K562 (cell line): ENCODE results near the gene NIPBL. TPM values are rescaled to one million over a fixed set of nuclear protein-coding genes. Genes with fewer than 3 reads are reported as not detected.

Source experiments
- ATAC-seq: fragments of 200-7000 bp; cut with Tn5 transposase; 3 replicates; pipeline ENCODE4 v1.9.1; 2020; ENCODE audit warnings: moderate library complexity
- BruUV-seq: library from RNA; stranded (reverse); fragments of 400-500 nt; replicated peaks from 2 replicates; lab custom pipeline; 2021; lab: Mats Ljungman, UMichigan
- CTCF ChIA-PET: fragments of 300-600 bp; formaldehyde crosslinking; extraction: SDS; loops from one replicate; lab custom pipeline; 2021; ENCODE audit warnings: low intra/inter-chr PET ratio; lab: Yijun Ruan, JAX
- POLR2A ChIA-PET: fragments of 300-600, 350-650 bp; sonication (Branson Sonifier 250); formaldehyde crosslinking; extraction: SDS; loops from one replicate; lab custom pipeline; 2021; ENCODE audit warnings: antibody characterized with exemption, inconsistent platforms; lab: Yijun Ruan, JAX
- DNase-seq, 4 experiments: peaks; one replicate each; pipeline versions ENCODE4 v3.0.0 to v3.0.0-alpha.2; 2011 to 2018; ENCODE audit warnings: low spot score in 3 of 4, mixed read lengths in 3 of 4; ENCODE audit errors: extremely low read depth in 1 of 4
- FAIRE-seq: peaks from 2 replicates; lab custom pipeline; 2011; peaks lifted over from hg19 to GRCh38; lab: Jason Lieb, UNC
- H2AFZ ChIP-seq: 2 replicates; pipeline ENCODE4 v1.6.0; 2011; ENCODE audit warnings: low read depth, low read length, control low read depth, inconsistent platforms
- H3K27ac ChIP-seq: fragments of 200-600 bp; 3 replicates; pipeline ENCODE4 v1.8.0; 2011; ENCODE audit warnings: low read depth, mild to moderate bottlenecking, control low read depth, inconsistent platforms, low read length, moderate library complexity, mixed read lengths; ENCODE audit errors: extremely low read depth
- H3K27me3 ChIP-seq, 2 experiments: fragments of 300-600 bp in 1 of 2; 2 replicates in 1 of 2; 3 replicates in 1 of 2; pipeline versions ENCODE4 v1.6.0 to v1.8.0; 2011; ENCODE audit warnings: inconsistent platforms in 2 of 2, low read length in 2 of 2, mild to moderate bottlenecking in 1 of 2, mixed read lengths in 1 of 2, moderate library complexity in 1 of 2; ENCODE audit not compliant: control insufficient read depth in 2 of 2, insufficient read depth in 2 of 2
- H3K36me3 ChIP-seq: fragments of 300-600 bp; 3 replicates; pipeline ENCODE4 v1.8.0; 2011; ENCODE audit warnings: mild to moderate bottlenecking, low read length, inconsistent platforms; ENCODE audit not compliant: control insufficient read depth, insufficient read depth
- H3K4me1 ChIP-seq, 2 experiments: fragments of 200-600 bp in 1 of 2; replicated peaks in 1 of 2; 2 replicates in 1 of 2; 3 replicates in 1 of 2; pipeline versions ENCODE4 v1.5.1 to v1.8.0; 2011; ENCODE audit warnings: inconsistent platforms in 2 of 2, low read length in 2 of 2, mild to moderate bottlenecking in 1 of 2, mixed read lengths in 1 of 2, moderate library complexity in 1 of 2; ENCODE audit not compliant: control insufficient read depth in 2 of 2, insufficient read depth in 2 of 2
- H3K4me2 ChIP-seq: 2 replicates; pipeline ENCODE4 v1.6.1; 2011; ENCODE audit warnings: low read length, control low read depth, inconsistent platforms, mixed read lengths; ENCODE audit not compliant: insufficient read depth
- H3K4me3 ChIP-seq: fragments of 200-600 bp; sonication (generic), shearing (Covaris generic); 2 replicates; pipeline ENCODE4 v1.5.1; 2016; ENCODE audit warnings: control low read depth, inconsistent platforms
- H3K79me2 ChIP-seq: fragments of 200-600 bp; 3 replicates; pipeline ENCODE4 v1.8.0; 2011; ENCODE audit warnings: low read length, inconsistent platforms; ENCODE audit not compliant: control insufficient read depth, insufficient read depth
- H3K9ac ChIP-seq, 2 experiments: 2 replicates each; pipeline versions ENCODE4 v1.6.0 to v1.6.1; 2011; ENCODE audit warnings: low read depth in 2 of 2, low read length in 2 of 2, control low read depth in 1 of 2, inconsistent platforms in 1 of 2, mild to moderate bottlenecking in 1 of 2, mixed read lengths in 1 of 2; ENCODE audit not compliant: insufficient read depth in 1 of 2
- H3K9me1 ChIP-seq: one replicate; pipeline ENCODE4 v1.6.0; 2011; ENCODE audit warnings: inconsistent platforms, mild to moderate bottlenecking, low read length, moderate library complexity; ENCODE audit not compliant: control insufficient read depth, insufficient read depth
- H3K9me3 ChIP-seq: replicated peaks from 2 replicates; pipeline ENCODE4 v1.5.1; 2011; ENCODE audit warnings: low read depth, low read length, inconsistent platforms; ENCODE audit not compliant: control insufficient read depth, insufficient read depth
- H4K20me1 ChIP-seq: replicated peaks from 2 replicates; pipeline ENCODE4 v1.6.1; 2011; ENCODE audit warnings: low read length, inconsistent platforms, mixed read lengths; ENCODE audit not compliant: control insufficient read depth, insufficient read depth
- BCL6 ChIP-seq: fragments of 250-450 bp; sonication (Bioruptor Pico); IDR thresholded peaks from 2 replicates; pipeline ENCODE4 v1.4.0; 2020
- CHCHD3 ChIP-seq: fragments of 250-450 bp; sonication (Bioruptor Pico); IDR thresholded peaks from 2 replicates; pipeline ENCODE4 v2.1.2; 2022; ENCODE audit warnings: mild to moderate bottlenecking
- DIDO1 ChIP-seq: fragments of 450-650 bp; IDR thresholded peaks from 2 replicates; pipeline ENCODE4 v1.6.1; 2016; ENCODE audit warnings: low read depth, missing biosample characterization, missing genetic modification characterization
- GTF2E2 ChIP-seq: fragments of 200-800 bp; sonication (Bioruptor generic); IDR thresholded peaks from 2 replicates; pipeline ENCODE4 v1.6.1; 2016; ENCODE audit warnings: missing genetic modification characterization, missing compliant biosample characterization
- KDM1A ChIP-seq, 2 experiments: fragments of 450-650 bp; IDR thresholded peaks; 2 replicates each; pipeline ENCODE4 v1.6.1; 2016; ENCODE audit warnings: mild to moderate bottlenecking in 2 of 2
- NFXL1 ChIP-seq: fragments of 450-650 bp; formaldehyde crosslinking; IDR thresholded peaks from 2 replicates; pipeline ENCODE4 v1.4.0; 2021; ENCODE audit warnings: mild to moderate bottlenecking
- NR1H2 ChIP-seq: sonication (generic); formaldehyde crosslinking; IDR thresholded peaks from 2 replicates; pipeline ENCODE4 v1.4.0; 2020; ENCODE audit warnings: mild to moderate bottlenecking, missing genetic modification reagents
- SIRT6 ChIP-seq: IDR thresholded peaks from one replicate; pipeline ENCODE4 v1.6.1; 2012; ENCODE audit warnings: low read depth, mild to moderate bottlenecking, control low read depth, inconsistent platforms, low read length, moderate library complexity
- ZNF134 ChIP-seq: fragments of 250-450 bp; sonication (Bioruptor Pico); conservative IDR thresholded peaks from 2 replicates; pipeline ENCODE4 v1.4.0; 2020
- ZNF318 ChIP-seq, 2 experiments: fragments of 450-650 bp; IDR thresholded peaks; 2 replicates each; pipeline ENCODE4 v1.6.1; 2016; ENCODE audit warnings: mild to moderate bottlenecking in 2 of 2, borderline replicate concordance in 1 of 2, low read depth in 1 of 2, moderate library complexity in 1 of 2
- ZNF408 ChIP-seq: fragments of 250-450 bp; sonication (Bioruptor Pico); IDR thresholded peaks from 2 replicates; pipeline ENCODE4 v1.4.0; 2020; ENCODE audit warnings: low read depth, mild to moderate bottlenecking, moderate library complexity
- ZNF668 ChIP-seq: fragments of 250-450 bp; sonication (Bioruptor Pico); IDR thresholded peaks from 2 replicates; pipeline ENCODE4 v1.8.0; 2022; ENCODE audit warnings: mild to moderate bottlenecking, inconsistent platforms
- WGBS: fragments of 100-300 bp; shearing (Covaris generic); methylation state at CpG from one replicate; pipeline ENCODE4 v1.1.6; 2016; ENCODE audit warnings: low coverage, mixed read lengths; ENCODE audit not compliant: insufficient coverage; ENCODE audit errors: missing lambda C conversion rate; 5-methylcytosine and 5-hydroxymethylcytosine counted together
- in situ Hi-C: fragments of 300-500 bp; cut with MboI; formaldehyde crosslinking; loops from 4 replicates; pipeline ENCODE4 v1.15.0; 2018; ENCODE audit warnings: inconsistent platforms, mixed read lengths
- intact Hi-C: fragments of 100-400 bp; cut with micrococcal nuclease; formaldehyde crosslinking; loops from 2 replicates; pipeline ENCODE4 v1.14.2; 2022
- polyA plus RNA-seq, 8 experiments: library from polyadenylated mRNA; depleted of rRNA in 4 of 8; stranded (reverse) in 5 of 8; unstranded in 3 of 8; fragments of >200 nt; fragmentation: Nextera tagmentation in 2 of 8; fragmentation: Illumina TruSeq in 1 of 8; extraction: Ambion mirVana in 2 of 8; extraction: Trizol in 1 of 8; gene quantifications; 2 replicates each; pipeline versions ENCODE4 v1.2.1 to v1.2.3, GENCODE V29; 2011 to 2014; ENCODE audit warnings: inconsistent platforms in 1 of 8, missing spikeins in 1 of 8
- total RNA-seq, 7 experiments: library from RNA; depleted of rRNA in 6 of 7; stranded (reverse); fragments of >200 nt in 6 of 7; fragmentation: Illumina TruSeq in 2 of 7; extraction: Trizol in 2 of 7; gene quantifications; 2 replicates each; pipeline versions ENCODE4 v1.2.1 to v1.2.3, GENCODE V29; 2011 to 2021; ENCODE audit warnings: low replicate concordance in 1 of 7

The NIPBL gene
- total and polyA plus RNA-seq, 9 of the 15 experiments (the other 6 are each of a cell fraction or from before 2014, with no cell fraction given) = 12.9 to 56.7 (median 38.9) TPM

- Histone ChIP-seq H3K4me2 (no peak overlapping the region), H3K9me1 (no peaks in the 10 kb centered on the region), H3K9ac (no peak overlapping the region)
- FAIRE-seq = no peak
- TF ChIP-seq NFXL1 (no peak), ZNF318 (IDR thresholded peaks at IDR 0.05; ENCODE audit: borderline replicate concordance in 1 of 2, low read depth in 1 of 2) (no peak), CHCHD3 (CRISPR knock-in tag) (no peak), GTF2E2 (no peak), DIDO1 (tag) (no peak), NR1H2 (CRISPR knock-in tag) (no peak), ZNF408 (CRISPR knock-in tag) (no peak), BCL6 (CRISPR knock-in tag) (no peak), SIRT6 (no peak), ZNF134 (CRISPR knock-in tag) (no peak), ZNF668 (CRISPR knock-in tag) (no peak), KDM1A (IDR thresholded peaks at IDR 0.05) (no peak)
- TF ChIP-seq, all 486 proteins: peak for 0
- H4K20me1 ChIP-seq = peaks cover 7% of the 10 kb centered on the region; the same call in 1 of the 2 replicates
- BruUV-seq = no TSS peak
- no peaks in the 10 kb centered on the region for H3K9me3 ChIP-seq
- H2AFZ ChIP-seq = no peak overlapping the region
- H3K4me3 ChIP-seq = no peak overlapping the region
- ChIA-PET POLR2A (no interaction called here), CTCF (no interaction called here)
- peaks cover 0 to 7% of the 10 kb centered on the region in 2 experiments; a peak in 2 of 5 replicates for H3K4me1 ChIP-seq
- H3K27me3 ChIP-seq = no peaks in the 10 kb centered on the region
- intact Hi-C loops (no loop called here), in situ Hi-C loops (no loop called here)
- H3K27ac ChIP-seq = no peak overlapping the region
- ATAC-seq (peak; percentile 23; the same call in 1 of the 3 replicates), DNase-seq (no peak)
- H3K79me2 ChIP-seq = peaks cover 92% of the 10 kb centered on the region
- WGBS = 77% methylated on average over 1 of the region's 1 CpG
- H3K36me3 ChIP-seq = 0 out of 3 replicates have a peak, but pooled peaks cover under 1% of the 10 kb centered on the region
Observed at GRCh38 chr5:36891266-36891665, 14.7 kb downstream of the NIPBL start.
